Measurements from ENCODE around the gene USP30.

Gene USP30

DNA sequence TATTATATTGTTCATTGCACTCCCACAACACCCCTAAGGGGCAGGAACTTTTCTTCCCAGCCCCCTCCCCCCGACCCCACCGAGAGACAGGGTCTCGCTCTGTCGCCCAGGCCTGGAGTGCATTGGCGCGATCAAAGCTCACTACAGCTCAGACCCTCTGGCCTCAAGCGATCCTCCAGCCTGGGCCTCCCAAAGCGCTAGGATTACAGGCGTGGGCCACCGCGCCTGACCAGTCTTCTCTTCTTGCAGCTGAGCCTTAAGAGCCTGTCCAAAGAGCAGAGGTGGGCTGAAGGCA lies 44.7 kb downstream of the USP30 start:
- DNase-seq (ENCODE audit: low read depth in 4 of 4, low spot score in 1 of 4), result no peak

DNA sequence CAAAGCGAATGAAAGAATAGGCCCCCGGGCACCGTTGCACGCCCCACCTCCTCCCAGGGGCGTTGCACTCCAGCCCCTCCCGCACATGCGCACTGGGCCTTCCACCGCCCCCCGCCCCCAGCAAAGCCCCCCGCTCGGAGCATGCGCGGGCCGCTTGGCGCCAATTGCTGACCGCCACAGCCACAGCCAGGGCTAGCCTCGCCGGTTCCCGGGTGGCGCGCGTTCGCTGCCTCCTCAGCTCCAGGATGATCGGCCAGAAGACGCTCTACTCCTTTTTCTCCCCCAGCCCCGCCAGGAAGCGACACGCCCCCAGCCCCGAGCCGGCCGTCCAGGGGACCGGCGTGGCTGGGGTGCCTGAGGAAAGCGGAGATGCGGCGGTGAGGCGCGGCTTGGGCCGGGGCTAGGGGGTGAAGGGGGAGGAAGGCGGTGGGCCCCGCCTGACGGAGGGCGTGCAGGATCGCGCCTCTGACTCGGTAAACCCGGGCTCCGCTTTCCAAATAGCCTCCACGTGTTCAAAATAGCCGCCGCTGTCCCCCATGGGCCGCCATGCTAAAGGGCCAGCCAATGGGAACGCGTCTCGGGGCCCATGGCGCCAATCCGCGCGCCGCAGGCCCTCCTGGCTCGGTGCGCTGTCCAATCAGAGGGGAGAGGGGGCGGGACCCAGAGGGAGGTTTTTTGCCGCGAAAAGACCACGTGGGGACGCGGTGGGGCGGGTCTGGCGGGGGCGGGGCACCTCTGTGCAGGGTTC lies 45.2 kb downstream of the USP30 start, which contains the start of gene UNG:
Gene UNG, plus strand, starts transcription at position 163 of the 748 bp plus-strand sequence. Its CDS starts 83 bp downstream, at position 246.
- peak; percentile 92 to 96 (median 94) for DNase-seq (ENCODE audit: low read depth in 4 of 4, low spot score in 1 of 4)

DNA sequence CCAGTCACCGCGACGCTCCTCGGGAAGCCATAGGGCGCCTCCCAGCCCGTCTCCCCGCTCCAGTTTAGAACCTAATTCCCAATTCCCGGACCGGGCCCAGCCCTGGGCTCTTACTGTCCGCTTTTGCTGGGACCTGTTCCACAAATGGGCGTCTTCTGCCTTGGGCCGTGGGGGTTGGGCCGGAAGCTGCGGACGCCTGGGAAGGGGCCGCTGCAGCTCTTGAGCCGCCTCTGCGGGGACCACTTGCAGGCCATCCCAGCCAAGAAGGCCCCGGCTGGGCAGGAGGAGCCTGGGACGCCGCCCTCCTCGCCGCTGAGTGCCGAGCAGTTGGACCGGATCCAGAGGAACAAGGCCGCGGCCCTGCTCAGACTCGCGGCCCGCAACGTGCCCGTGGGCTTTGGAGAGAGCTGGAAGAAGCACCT lies 45.8 kb downstream of the USP30 start:
- no peak for DNase-seq (ENCODE audit: low read depth in 4 of 4, low spot score in 1 of 4)

DNA sequence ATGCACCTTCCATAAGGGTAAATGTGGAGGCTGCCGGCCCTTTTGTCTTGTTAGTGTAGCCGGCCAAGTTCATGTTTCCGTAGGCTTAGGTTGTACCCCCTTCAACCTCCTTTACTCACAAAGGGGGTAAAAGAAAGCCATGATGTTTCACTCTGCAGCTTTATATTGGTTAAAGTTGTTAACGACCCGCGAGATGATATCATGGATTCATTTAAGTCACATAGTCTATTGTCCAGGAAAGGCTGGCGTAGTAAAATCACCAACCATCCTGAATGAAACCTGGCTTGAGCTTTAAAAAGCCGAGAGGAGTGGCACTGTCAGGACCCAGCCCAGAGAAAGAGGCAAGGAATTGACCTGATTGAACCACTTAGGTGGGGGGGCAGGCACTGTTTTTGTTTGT lies 46.3 kb downstream of the USP30 start:
- no peak for DNase-seq (ENCODE audit: low read depth in 4 of 4, low spot score in 1 of 4)

DNA sequence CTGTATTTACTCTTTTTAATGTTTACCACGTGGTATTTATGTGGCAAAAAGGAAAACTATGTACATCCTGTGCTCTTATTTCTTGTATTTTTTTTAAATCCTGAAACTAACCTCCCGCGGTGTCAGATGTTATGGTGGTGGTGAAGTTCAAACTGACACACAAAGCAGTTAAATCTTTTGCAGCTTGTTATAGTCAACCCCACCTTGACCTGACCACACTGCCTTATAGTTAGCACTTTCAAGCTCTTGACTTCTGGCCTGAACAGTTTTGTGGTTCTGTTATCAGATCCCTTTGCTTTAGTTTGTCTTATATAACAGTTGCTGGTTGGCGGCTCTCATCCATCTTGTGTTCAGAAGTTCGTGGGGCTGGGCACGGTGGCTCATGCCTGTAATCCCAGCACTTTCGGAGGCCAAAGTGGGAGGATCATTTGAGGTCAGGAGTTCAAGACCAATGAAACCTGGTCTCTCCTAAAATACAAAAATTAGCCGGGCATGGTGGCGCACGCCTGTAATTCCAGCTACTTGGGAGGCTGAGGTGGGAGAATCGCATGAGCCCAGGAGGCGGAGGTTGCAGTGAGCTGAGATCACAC lies 47.1 kb downstream of the USP30 start:
- no peak for DNase-seq (ENCODE audit: low read depth in 4 of 4, low spot score in 1 of 4)

DNA sequence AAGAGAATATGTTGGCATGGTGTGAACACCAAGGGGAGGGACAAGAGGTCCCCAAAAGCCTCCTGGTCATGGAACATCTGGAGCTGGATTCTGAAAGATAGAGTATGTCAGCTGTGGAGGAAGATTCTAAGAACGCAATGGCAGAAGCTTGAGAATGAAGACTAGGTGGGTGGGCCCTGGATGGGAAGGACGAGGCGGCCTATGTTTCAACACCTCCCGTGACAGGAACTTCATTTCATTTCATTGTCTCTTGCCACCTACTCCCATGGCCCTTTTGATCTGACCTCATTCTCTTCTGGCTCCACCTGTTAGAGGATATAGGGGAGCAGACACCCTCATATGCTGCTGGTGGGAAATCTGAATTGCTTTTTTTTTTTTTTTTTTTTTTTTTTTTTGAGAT lies 48.4 kb downstream of the USP30 start:
- no peak for DNase-seq (ENCODE audit: low read depth in 4 of 4, low spot score in 1 of 4)

DNA sequence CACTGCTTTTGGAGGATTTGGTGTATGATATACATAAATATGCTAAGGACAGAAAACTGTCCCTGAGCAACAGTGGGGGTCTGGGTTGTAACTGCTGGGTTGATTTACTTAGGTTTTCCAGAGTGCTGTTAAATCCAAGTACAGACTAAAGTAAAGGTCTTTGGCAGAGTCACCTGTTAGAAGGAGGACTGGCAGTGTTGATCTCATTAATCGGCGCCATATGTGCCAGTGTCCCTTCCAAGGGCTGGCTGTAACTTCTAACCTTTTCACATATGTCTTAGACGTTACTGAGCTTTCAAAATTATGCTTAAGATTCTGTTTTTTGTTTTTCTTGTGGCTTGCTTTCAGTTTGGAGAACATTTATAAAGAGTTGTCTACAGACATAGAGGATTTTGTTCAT lies 50.1 kb downstream of the USP30 start:
- no peak for DNase-seq (ENCODE audit: low read depth in 4 of 4, low spot score in 1 of 4)

DNA sequence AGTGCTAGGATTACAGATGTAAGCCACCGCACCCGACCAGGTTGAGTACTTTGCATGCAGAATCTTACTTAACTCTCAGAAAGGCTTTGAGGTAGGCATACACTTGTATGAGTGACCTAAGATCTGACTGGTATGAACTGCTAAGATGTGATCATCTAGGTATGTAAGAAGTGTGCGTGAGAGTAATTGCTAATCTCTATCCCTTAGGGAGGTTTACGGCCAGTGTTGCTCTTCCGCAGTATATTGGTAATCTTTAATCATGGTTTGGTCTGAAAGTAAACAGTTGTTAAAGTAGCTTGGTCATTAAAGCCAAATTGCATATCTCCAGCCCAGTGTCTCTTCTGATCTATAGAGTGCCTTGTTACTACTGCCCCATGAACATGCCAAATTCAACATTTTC lies 52.8 kb downstream of the USP30 start:
- DNase-seq (ENCODE audit: low read depth in 4 of 4, low spot score in 1 of 4), result no peak

DNA sequence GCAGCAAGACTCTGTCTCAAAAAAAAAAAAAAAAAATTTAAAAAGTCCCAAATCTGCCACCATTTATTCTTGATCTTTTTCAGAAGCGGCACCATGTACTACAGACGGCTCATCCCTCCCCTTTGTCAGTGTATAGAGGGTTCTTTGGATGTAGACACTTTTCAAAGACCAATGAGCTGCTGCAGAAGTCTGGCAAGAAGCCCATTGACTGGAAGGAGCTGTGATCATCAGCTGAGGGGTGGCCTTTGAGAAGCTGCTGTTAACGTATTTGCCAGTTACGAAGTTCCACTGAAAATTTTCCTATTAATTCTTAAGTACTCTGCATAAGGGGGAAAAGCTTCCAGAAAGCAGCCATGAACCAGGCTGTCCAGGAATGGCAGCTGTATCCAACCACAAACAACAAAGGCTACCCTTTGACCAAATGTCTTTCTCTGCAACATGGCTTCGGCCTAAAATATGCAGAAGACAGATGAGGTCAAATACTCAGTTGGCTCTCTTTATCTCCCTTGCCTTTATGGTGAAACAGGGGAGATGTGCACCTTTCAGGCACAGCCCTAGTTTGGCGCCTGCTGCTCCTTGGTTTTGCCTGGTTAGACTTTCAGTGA lies 57.5 kb downstream of the USP30 start:
- DNase-seq (ENCODE audit: low read depth in 4 of 4, low spot score in 1 of 4), result no peak

DNA sequence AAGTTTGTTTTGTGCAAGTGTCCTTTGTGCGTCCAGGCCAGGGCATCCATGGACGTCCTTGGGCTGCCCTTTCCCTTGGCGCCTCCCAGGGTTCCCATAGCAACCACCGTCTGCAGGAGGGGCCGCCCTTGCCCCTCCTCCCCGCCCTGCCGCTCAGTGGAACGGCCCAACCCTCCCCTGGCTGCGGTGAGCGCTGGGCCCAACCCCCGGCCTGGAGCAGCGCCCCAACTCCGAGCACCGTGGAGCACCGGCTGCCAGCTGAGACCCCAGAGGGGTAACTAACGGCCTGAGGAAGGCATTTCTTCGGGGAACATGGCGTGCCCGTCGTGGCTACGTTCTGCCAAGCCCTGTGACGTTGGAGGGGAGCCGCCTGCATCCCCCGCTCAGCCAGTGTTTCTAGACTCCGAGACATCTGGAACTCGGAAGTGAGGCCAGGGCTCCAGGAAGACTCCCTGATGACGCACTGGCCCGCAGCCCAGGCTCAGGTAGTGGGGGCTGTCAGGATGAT lies 58.7 kb downstream of the USP30 start:
- peak in 3 of 4 experiments; percentile 18 to 44 (median 38) for DNase-seq (ENCODE audit: low read depth in 4 of 4, low spot score in 1 of 4)

DNA sequence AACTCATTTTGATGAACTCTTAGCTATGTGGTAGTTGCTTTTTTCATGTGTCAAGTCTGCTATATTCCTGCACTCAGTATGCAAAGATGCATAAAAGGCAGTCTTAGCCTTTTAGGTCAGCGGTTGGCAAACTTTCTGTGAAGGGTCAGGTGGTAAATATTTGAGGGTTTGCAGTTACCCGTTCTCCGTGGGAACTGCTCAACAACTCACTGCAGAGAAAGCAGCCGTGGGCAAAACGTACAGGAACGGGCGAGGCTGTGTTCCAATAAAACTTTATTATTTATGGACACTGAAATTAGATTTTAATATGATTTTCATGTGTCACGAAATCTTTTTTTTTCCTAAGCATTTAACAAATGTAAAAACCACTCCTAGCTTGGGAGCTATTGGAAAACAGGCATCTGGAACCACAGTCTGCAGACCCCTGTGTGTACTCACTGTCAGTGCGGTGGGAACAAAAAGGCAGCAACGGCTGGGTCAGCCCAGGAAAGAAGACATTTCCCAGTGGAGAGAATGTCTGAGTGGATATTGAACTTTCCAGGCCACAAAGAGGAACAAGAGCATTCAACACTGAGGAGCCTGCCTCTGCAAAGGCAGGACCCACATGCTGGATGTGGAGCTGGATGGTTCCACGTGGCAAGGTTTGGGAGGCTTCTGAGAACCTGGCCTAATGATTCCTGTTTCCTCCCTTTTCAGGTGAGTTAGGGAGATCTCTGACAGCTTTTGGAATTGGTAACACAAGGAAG lies 60.5 kb downstream of the USP30 start:
- DNase-seq (ENCODE audit: low read depth in 4 of 4, low spot score in 1 of 4), result no peak

DNA sequence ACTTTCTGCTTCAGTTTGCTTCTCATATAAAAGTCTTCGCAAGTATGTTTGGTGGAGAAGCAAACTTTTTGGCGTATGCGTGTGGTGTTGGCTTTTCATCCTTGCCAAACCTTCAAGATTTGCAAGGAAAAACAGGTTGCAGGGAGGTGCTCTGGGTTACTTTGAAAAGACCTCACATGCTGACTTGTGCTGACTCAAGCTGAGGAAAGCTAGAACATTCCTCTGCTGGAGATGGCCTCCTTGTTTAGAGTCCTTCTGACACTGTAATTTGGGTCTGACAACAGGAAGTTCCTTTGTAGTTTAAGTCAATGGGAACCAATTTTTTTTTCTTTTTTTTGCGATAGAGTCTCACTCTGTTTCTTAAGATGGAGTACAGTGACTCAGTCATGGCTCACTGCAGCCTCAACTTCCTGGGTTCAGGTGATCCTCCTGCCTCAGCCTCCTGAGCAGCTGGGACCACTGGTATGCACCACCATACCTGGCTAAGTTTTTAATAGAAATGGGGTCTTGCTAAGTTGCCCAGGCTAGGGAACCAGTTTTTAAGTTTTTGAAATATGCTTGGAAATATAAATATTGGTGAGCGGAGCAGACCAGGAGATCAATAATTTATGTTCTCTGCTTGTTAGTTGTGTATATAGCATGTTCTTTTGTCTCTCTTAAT lies 61.4 kb downstream of the USP30 start:
- no peak for DNase-seq (ENCODE audit: low read depth in 4 of 4, low spot score in 1 of 4)

DNA sequence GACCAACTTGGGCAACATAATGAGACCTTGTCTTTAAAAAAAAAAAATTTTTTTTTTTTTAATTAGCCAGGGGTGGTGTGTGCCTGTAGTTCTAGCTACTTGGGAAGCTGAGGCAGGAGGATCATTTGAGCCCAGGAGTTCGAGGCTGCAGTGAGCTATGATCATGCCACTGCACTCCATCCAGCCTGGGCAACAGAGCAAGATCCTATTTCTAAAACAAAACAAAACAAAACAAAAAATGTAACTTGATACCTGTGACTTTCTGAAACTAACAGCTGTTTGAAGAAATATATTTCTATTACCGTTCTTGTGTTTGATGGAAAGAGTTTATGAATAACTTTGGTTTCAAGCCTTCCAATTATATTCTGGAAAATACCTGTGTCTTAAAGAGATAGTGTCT lies 62.3 kb downstream of the USP30 start:
- no peak for DNase-seq (ENCODE audit: low read depth in 4 of 4, low spot score in 1 of 4)

DNA sequence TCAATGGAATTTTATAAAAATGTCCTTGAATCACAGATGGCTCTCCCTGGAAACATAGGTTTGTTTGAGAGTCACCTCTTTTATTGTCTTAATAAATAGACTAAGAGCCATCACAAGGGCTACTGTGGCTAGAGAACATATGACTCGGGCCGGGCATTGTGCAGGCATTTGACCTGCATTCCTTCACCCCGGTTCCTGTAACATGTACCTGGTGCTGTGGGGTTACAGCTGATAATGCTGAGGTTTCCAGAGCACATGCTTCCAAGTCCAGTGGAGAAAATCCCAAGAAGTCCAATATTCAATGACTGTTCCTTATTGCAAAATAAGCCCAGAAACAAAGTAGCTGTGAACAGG lies 63.0 kb downstream of the USP30 start:
- no peak for DNase-seq (ENCODE audit: low read depth in 4 of 4, low spot score in 1 of 4)

DNA sequence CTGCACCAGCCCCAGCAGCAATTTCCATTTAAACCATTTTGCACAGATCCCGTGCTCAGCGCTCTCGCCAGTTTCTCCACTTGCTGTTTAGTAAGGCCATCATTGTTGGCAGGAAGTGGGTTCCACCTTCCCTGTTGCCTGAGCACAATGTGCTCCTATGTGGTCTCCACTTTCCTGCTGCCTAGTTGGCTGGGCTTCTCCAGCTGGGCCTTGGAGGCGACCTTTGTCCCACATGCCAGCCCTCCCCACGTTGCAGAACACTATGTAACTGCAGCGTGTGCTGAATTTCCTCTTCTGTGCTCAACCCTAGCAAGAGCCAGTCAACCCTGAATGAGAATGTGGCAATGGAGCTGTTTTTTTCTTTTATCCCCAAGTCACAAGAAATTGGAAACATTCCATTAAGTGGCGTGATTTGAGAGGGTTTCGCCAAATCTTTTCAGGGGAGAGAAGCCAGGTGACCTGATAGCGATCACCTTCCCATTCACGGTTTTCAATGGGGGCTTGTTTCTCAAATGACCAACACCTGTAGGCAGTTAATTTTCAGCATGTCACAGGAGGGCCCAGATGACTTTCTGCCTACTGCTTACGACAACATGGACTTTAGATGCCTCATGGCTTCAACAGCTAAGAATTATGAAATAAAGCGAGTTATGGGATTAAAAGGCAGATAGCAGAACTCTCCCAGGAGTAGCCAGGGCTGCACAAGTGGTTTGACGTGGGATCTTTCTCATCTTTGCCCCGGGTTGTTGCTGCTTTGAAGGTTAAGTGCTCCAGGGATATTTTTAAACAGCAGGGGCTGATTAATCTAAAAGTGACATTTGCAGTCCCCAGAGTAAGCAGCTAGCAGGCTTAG lies 63.6 kb downstream of the USP30 start, which contains the start of gene ACACB:
Gene ACACB, plus strand, starts transcription at position 830 of the 853 bp plus-strand sequence. CDS start 22,819 bp downstream, outside the sequence.
- no peak for DNase-seq (ENCODE audit: low read depth in 4 of 4, low spot score in 1 of 4)

DNA sequence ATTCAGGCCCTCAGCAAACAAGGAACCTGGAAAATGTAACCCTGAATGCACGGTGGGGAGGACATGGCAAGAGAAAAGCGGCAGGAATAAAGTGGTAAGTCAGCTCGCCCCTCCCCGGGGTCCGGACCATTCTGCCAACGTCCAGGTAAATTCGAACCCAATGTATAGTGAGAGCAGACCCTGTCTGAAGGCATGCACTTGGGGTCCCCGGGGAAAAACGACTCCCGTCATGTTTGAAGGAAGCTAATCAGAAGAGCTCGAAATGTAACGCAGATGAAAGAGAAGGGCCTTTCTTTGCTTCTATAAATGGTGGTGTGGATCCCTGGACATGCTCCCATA lies 64.2 kb downstream of the USP30 start:
- DNase-seq (ENCODE audit: low read depth in 4 of 4, low spot score in 1 of 4), result no peak

DNA sequence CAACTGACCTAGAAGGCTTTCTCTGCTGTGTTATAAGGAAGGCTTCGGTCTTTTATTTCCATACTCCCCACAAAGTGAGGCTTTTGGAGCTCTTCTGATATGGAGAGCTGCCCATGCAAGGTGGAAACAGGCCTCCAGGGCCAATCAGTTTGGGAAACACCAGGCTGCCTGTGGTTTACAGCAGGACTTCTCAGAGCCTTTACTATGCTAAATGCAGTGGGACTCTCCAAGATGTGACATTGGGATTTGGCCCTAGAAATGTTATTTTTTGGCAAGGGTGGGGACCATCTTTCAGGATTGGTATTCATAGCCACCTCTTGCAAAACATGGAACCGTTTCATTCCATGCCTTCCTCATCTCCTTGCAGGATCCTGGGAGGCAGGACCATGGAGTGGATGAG lies 67.7 kb downstream of the USP30 start:
- no peak for DNase-seq (ENCODE audit: low read depth in 4 of 4, low spot score in 1 of 4)

DNA sequence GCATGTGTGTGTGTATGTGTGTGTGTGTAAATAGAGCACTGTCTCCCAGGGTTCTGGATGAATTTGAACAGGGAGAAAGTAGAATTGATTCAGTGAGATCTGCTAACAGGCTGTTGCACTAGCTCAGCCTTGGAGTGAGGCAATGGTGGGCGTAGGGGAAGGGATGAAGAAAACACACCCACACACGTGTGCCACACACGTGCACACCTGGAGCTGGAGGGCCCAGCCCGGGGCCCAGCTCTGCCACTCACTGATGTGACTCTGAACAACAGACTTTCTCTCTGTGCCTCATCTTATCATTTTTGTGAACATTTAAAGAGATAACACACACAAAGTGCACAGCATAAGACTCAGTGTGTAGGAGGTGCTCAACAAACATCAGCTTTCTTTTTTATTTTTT lies 68.2 kb downstream of the USP30 start:
- DNase-seq (ENCODE audit: low read depth in 4 of 4, low spot score in 1 of 4), result no peak

DNA sequence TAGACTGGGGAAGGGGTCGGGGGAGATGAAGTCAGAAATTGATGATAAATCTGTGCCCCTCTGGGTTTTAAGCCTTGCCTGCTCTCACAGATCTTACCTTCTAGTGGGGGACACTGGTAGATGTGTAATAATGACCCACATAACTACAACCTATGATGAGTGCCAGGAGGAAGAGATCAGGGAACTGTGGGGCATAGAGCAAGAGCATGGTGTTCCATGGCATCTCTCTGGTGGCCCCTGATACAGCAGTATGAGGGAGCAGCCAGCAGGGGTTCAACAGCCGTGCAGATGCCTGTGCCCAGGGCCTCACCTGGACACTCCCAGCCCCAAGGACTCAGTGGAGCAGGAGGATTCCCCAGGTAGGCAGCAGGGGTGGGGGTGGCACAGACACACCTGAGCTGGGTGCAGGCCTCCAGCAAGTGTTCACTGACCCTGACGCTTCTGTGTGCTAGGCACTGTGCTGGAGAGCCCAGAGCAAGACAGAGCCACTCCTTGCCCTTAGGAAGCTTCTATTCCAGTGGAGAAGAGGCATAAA lies 69.0 kb downstream of the USP30 start:
- no peak for DNase-seq (ENCODE audit: low read depth in 4 of 4, low spot score in 1 of 4)
